HTERT RPE-1 (cell line): ENCODE measurements around the gene LRRC49.
"Not testable (repeated sequence)": the region's sequence is repeated elsewhere in the genome, so short reads cannot be mapped to it uniquely, and the experiment has no call there.

Source experiments
- in situ Hi-C: fragments of 300-500 bp; cut with MboI; formaldehyde crosslinking; loops from 4 replicates; pipeline ENCODE4 v1.14.3; 2020; ENCODE audit warnings: low sequenced_read_pairs

LRRC49 gene

GRCh38 chr15:70920981-70921696 lies 28.5 kb downstream of the LRRC49 start:
- in situ Hi-C loops = no loop called here

DNA sequence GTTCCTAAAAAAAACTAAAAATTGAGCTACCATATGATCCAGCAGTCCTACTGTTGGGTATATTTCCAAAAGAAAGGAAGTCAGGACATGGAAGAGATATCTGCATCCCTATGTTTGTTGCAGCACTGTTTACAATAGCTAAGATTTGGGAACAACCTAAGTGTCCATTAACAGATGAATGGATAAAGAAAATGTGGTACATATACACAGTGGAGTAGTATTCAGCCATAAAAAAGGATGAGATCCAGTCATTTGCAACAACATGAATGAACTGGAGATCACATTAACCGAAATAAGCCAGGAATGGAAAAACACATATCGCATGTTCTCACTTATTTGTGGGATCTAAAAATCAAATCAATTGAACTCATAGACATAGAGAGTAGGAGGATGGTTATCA lies 29.5 kb downstream of the LRRC49 start:
- in situ Hi-C loops = no loop called here

DNA sequence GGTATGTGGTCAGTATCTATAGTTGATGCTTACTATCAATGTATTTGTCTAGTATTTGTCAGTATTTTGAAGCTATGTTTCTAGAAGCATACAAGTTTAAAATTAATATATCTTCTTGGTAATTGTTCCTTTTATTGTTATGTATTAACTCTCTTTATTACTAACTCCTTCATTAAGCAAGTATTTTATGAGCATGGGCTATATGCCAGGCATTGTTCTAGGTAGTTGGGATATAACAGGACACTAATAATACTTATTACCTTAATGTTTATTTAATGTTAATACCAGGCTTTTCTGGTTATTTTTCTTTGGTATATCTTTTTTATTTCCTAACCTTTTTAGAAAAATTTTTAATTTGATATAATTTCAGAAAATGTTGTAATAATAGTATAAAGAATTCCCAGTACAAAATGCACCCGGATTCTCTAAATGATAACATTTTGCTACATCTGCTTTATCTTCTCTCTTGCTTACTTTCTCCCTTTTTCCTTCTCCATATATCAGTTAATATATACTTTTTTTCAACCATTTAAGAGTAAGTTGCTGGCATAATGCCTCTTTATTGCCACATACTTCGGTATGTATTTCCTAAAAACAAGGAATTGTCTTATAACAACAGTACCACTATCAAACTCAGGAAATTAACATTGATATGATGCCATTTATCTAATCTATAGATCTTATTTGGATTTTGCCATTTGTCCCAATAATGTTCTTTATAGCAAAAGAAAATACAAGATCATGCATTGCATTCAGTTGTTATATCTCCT lies 30.9 kb downstream of the LRRC49 start:
- in situ Hi-C loops = no loop called here

DNA sequence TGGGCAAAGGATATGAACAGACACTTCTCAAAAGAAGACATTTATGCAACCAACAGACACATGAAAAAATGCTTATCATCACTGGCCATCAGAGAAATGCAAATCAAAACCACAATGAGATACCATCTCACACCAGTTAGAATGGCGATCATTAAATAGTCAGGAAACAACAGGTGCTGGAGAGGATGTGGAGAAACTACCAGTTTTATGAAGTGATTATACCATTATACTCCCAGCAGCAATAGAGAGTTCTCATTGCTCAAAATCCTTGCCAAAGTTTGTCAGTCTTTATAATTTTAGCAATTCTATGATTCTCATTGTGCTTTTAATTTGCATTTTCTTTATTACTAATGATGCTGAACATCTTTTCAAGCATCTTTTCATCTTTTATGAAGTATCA lies 34.3 kb downstream of the LRRC49 start:
- in situ Hi-C loops = not testable (repeated sequence)

- in situ Hi-C loops = no loop called here
Measured at GRCh38 chr15:70931821-70932220, 39.2 kb downstream of the LRRC49 start.

DNA sequence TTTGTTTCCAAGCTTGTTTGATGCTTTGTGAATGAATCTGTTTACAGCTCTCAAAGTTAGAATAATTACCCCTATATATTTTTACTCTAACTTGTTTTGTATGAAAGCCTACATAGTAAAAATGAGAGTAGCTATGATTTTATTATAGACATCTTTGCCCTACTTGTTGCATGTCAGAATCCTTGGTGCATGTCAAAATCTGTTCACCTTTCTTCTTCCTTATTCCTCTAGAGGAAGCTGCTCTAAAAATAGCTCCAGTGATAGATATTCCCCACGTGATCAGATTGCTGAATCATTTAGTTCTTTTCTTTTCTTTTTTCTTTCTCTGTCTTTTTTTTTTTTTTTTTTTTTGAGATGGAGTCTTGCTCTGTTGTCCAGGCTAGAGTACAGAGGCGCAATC lies 39.8 kb downstream of the LRRC49 start:
- in situ Hi-C loops = no loop called here

DNA sequence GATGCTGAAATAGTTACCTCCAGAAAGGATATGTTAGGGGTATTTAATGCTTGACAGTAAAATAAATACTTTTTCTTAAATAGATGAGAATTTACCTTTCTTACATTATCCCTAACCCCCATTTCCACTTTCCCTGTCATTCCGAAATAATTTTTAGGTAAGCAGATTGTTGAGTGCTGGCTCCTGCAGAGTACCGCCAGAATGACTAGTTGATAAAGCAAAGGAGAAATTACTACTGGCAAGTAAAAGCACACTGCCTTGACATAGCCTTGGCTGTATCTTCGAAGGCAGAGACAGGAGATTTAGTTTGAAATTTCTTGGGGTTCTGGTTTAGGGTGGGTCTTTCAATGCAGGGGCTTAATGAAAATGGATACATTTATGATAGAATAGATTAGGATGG lies 40.8 kb downstream of the LRRC49 start:
- in situ Hi-C loops = no loop called here

DNA sequence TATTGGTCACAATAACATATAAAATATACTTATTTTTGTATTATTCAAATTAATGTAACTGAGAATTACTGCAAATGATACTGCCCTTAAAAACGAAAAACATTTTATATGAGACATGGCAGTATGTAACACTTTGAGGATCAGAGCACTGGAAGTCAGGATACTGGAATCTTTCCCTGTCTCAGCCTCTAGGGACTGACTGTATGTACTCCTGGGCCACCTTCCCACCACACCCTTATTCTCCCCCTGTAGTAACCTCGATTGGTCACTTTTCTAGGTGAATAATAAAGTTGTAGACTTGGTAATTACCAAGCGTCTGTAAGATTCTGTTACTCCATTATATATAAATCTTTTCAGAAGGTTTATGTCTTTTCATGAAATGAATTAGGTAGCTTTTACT lies 43.0 kb downstream of the LRRC49 start:
- in situ Hi-C loops = no loop called here

- in situ Hi-C loops = no loop called here
Measured at GRCh38 chr15:70936326-70936725, 43.7 kb downstream of the LRRC49 start.

GRCh38 chr15:70943285-70943684 lies 50.7 kb downstream of the LRRC49 start:
- in situ Hi-C loops = not testable (repeated sequence)

DNA sequence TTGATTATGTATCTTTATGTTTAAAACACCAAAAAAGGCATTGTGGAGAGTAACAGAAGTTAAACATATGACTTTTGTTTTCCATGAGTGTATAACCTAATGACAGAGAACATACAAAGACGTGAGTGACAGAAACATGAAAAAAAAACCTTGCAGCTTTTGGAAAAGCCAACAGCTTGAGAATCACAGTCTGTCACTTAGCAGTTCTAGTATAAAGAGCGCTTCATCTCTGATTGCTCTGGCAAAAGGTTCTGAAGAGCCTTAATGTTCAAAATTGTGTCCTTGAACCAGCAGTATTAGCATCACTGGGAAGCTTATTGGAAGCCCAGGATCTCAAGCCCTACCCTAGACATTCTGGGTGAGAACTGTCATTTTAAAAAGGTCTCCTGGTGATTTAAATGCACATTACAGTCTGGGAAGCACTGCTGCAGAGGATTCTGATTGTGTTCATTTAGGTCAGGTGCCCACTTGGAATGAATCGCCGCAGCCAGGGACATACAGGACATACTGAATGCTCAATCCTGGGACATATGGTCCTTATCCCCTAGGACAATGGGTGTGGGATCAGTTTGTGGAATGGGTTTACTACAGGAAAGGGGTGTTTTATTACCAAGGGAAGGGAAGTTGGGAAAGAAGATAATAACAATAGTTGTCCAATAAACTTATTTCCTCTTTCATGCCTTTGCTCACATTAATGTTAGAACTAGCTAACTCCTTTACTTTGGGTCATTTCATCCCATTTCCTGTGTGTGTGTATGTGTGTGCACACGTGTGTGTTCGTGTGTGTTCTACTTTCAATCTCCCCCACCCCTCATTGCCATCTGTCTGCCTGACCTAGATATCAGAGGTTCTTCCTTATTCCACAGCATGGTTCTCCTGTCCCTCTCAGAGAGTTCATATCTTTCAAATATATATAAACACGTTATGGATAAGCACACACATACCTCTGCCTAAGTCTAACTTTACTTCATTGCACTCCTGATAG lies 55.0 kb downstream of the LRRC49 start:
- in situ Hi-C loops = no loop called here

GRCh38 chr15:70950953-70951352 lies 58.3 kb downstream of the LRRC49 start:
- in situ Hi-C loops = no loop called here

DNA sequence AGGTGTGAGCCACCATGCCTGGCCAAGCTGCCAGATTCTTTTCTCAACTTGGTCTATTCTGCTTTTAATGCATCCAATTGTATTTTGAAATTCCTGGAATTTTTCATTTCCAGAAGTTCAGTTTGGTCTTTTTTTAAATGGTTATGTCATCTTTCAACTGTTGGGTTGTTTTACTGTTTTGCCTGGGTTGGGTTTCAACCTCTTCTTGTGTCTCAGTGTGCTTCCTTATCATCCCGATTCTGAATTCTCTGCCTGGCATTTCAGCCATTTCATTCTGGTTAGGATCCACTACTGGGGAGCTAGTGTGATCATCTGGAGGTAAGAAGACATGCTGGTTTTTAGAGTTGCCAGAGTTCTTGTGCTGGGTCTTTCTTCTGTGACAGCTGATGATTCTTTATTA lies 61.5 kb downstream of the LRRC49 start:
- in situ Hi-C loops = no loop called here

- in situ Hi-C loops = no loop called here
Measured at GRCh38 chr15:70954733-70955132, 62.1 kb downstream of the LRRC49 start.

DNA sequence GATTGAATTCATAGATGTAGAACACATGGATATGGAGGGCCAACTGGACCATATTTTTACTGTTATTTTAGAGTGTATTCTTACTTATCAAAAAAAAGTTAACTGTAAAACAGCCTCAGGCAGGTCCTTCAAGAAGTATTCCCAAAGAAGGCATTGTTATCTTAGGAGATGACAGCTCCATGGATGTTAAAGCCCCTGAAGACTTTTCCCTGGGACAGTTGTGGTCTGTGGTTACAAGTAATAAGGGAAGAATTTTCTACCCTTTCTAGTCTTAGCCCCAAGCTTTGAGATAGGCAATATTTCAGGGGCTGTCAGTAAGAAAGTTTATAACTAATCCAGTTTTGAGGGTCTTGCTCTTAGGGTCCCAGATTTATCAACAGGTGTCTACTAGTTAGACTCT lies 62.5 kb downstream of the LRRC49 start:
- in situ Hi-C loops = no loop called here

DNA sequence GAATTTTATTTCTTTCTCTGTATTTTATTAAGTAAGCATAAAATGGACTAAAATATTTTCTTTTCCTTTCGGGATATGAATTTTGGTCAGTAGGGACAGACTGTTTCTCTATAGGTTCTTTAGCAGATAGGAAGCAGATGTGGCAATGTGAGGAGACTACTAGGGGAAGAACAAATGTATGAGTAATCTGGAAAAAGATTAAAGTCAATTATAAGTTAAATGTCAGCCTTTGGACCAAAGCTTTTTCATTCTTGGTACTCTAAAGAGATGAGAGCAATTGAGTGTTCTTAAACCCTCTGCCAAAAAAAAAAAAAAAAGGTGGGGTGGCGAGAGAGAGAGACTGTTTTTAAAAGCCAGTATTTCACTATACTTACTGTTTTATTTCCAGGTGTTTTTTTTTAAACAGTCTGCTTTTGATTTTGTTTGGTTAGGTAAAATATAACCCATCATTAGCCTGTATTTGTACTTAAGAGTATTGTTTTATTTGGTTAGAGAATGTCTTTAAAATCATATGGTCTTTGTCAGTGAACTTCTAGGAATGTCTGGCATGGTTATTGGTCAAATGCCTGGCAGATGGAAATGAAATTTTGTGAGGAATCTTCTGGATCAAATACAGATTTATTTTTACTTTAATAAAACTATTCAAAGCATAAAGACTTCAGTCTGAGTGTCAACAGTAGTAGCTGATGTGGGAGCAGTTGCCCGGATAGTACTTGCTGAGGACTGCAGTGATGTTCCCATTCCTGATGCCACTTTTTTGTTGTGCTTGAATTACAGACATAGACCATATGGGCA lies 63.8 kb downstream of the LRRC49 start:
- in situ Hi-C loops = no loop called here

DNA sequence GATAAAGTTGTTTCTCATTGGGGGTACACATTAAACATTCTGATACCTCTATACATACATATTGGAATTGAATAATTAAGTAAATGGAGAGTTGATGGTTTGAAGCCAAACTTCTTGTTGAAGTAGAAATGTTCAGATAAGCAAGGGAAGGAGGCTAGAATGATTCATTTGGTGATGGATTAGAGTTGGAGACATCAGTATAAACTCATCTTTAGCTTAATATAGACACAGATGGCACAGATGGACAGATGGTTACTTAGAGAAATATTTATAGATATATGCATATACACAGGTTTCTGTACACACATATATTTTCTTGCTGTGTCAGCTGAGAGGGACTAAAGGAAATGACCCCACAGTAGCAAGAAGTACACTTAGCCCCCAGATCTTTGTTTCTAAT lies 69.5 kb downstream of the LRRC49 start:
- in situ Hi-C loops = no loop called here

- in situ Hi-C loops = no loop called here
Measured at GRCh38 chr15:70963199-70963598, 70.6 kb downstream of the LRRC49 start.

DNA sequence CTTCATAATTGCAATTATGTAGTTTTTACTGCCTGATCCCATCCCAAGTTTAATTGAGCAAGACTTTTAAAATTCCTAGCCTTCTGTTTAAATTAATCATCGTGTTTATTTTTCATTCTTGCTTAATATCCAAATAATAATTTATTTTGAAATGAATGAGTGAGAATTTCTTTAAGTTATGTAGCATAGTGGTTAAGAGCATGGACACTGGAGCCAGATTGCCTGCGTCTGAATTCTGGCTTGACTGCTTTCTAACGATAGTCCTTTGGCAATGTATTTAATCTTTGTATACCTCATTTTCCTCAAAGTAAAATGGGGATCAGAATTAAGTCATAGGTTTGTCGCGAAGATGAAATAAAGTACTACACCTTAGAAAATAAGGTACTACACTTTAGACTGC lies 71.4 kb downstream of the LRRC49 start:
- in situ Hi-C loops = no loop called here

- in situ Hi-C loops = no loop called here
Measured at GRCh38 chr15:70964686-70965085, 72.1 kb downstream of the LRRC49 start.

DNA sequence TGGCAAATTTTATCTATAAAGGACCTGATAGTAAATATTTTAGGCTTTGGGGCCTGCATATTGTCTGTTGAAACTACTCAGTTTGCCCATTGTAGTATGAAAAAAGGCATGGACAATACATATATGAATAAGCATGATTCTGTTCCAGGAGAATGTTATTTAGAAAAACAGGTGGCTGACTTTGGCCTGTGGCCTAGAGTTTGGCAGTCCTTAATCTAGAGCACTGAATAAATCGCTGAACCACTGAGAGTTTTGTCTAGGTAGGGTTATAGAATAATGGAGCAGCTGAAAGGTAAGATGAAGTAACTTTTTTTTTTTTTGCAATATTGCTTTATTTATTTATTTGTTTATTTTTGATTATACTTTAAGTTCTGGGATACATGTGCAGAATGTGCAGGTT lies 75.0 kb downstream of the LRRC49 start:
- in situ Hi-C loops = no loop called here
